Kidney epithelial cell (primary cell): ENCODE data around the gene RAPGEF1. TPM values are rescaled to one million over a fixed set of nuclear protein-coding genes. Genes with fewer than 3 reads are reported as not detected.

ENCODE experiments used
- DNase-seq: peaks from one replicate; pipeline ENCODE4 v3.0.0-alpha.2; 2010; ENCODE audit warnings: low read depth
- H3K27me3 ChIP-seq: 2 replicates; pipeline ENCODE4 v1.6.0; 2011; ENCODE audit warnings: low read length; ENCODE audit not compliant: control insufficient read depth, insufficient read depth
- H3K36me3 ChIP-seq: 2 replicates; pipeline ENCODE4 v1.5.1; 2011; ENCODE audit warnings: low read length; ENCODE audit not compliant: control insufficient read depth, insufficient read depth
- H3K4me3 ChIP-seq: 2 replicates; pipeline ENCODE4 v1.5.1; 2011; ENCODE audit warnings: low read depth, mild to moderate bottlenecking, control low read depth, low read length
- total RNA-seq: library from RNA; depleted of rRNA; stranded (reverse); fragments of >200 nt; gene quantifications from 2 replicates; pipeline ENCODE4 v1.2.3, GENCODE V29; 2015
- TF ChIP-seq, protein P1 (sequence below): IDR thresholded peaks from 2 replicates; pipeline ENCODE4 v1.5.1; 2011; ENCODE audit warnings: mild to moderate bottlenecking, moderate library complexity, low read length, control low read depth, inconsistent platforms; ENCODE audit not compliant: insufficient read depth, poor library complexity, severe bottlenecking

RAPGEF1 gene
- total RNA-seq, 1 donor from 2014 or later, result 43.5 TPM

DNA sequence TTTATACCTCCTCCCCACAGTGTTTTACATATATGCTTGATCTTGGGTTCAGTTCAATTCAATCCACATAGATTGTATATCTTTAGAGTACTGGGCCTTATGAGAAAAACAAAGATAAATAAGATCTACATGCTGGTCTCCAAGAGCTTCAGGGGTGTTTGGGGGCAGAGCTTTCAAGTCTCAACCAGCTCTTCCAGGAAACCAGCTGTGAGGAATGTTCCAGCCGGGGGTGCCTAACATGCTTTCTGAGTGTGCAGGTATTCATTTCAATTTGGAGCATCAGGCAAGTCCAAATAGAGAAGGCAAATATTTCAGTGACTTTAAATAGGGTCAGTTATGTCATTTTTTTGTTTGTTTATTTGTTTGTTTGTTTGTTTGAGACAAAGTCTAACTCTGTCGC is 5.7 kb upstream of the RAPGEF1 start:
- Histone ChIP-seq H3K4me3 (no peak overlapping the region), H3K27me3 (no peaks in the 10 kb centered on the region), H3K36me3 (no peaks in the 10 kb centered on the region)
- TF ChIP-seq, protein P1, sequence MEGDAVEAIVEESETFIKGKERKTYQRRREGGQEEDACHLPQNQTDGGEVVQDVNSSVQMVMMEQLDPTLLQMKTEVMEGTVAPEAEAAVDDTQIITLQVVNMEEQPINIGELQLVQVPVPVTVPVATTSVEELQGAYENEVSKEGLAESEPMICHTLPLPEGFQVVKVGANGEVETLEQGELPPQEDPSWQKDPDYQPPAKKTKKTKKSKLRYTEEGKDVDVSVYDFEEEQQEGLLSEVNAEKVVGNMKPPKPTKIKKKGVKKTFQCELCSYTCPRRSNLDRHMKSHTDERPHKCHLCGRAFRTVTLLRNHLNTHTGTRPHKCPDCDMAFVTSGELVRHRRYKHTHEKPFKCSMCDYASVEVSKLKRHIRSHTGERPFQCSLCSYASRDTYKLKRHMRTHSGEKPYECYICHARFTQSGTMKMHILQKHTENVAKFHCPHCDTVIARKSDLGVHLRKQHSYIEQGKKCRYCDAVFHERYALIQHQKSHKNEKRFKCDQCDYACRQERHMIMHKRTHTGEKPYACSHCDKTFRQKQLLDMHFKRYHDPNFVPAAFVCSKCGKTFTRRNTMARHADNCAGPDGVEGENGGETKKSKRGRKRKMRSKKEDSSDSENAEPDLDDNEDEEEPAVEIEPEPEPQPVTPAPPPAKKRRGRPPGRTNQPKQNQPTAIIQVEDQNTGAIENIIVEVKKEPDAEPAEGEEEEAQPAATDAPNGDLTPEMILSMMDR, result no peak
- DNase-seq, result no peak

DNA sequence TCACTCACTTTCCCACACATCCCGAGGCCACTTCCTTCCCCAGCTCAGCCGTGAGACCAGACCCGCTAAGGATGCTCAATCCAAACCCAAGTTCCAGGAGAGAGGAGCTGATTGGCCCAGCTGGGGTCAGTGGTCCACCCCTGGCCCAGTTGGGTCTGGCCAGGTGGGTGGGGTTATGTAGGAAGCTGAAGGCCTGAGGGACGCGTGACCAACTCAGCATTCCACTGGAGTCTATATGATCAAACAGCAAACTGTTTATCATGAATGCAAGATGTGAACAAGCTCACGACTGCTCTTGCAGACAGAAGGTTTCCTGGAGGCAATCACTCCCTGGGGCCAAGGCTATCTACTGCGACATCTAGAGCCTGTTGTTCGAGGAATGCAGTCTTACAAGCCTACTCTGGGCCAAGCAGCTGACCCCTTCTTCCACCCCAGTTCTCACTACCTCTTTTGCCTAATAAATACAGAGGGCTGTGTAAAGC is 4.9 kb upstream of the RAPGEF1 start:
- no peak for DNase-seq
- no peak overlapping the region for H3K4me3 ChIP-seq
- H3K27me3 ChIP-seq, result no peaks in the 10 kb centered on the region
- no peaks in the 10 kb centered on the region for H3K36me3 ChIP-seq
- TF ChIP-seq, protein P1, result no peak

DNA sequence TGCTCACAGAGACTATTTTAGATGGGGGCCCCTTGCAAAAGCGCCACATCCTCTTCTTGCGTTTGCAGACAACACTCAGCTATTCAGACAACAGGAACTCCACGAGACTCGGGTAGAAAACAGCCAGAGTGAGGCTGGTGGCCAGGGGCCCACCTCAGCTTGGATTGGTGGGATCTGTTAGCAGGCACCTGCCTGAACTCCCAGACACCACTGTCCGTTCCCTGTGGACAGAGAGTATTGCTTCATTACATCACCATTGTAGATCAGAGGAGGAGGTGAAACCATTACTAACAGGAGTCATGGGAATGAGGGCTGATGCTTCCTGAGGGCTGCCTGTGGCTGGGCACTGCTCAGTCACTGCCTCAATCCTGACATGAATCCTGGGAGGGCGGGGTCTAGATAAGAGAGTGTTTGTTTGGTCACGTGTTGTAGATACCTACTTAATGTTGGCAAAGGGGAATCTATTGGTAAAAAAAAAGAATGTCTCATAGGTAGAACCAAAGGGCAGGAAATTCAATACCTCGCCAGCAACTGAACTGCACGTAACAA is 4.4 kb upstream of the RAPGEF1 start:
- Histone ChIP-seq H3K27me3 (no peaks in the 10 kb centered on the region), H3K36me3 (no peaks in the 10 kb centered on the region), H3K4me3 (no peak overlapping the region)
- no peak for DNase-seq
- TF ChIP-seq, protein P1, result no peak

DNA sequence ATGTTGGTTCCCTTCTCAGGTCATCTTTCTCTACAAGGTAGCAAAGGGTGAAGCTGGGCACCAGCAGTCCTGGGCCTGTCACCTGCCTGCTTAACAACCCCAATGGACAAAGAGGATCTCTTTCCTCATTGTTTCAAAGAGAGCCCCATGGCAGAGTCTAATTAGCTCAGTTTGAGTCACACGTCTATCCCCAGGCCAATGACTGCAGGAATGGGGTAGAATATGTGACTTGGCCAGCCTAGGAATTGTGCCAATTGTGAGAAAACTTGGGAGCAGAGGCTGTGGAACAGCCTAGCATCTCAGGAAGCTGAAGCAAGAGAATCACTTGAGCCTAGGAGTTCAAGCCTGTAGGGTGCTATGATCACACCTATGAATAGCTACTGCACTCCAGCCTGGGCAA is 3.6 kb upstream of the RAPGEF1 start:
- Histone ChIP-seq H3K36me3 (no peaks in the 10 kb centered on the region), H3K4me3 (no peak overlapping the region), H3K27me3 (no peaks in the 10 kb centered on the region)
- TF ChIP-seq, protein P1, result no peak
- DNase-seq, result no peak

DNA sequence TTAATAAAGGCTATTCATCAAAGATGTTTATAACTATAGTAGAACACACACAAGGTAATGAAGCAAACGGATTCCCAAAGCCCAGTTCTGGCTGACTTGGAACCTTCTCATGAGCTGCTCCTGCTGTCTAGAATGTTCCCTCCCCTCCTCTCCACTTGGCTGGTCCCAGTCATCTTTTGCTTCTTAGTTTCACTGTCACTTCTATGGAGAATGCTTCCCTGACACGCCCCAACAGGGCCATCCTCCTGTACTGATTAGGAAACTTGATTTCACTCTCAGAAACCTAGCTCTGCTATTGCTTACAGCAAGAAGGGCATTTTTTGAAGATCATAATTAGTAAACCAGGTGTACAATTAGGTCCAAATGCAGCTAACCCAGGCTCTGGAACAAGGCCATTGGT is 3.2 kb upstream of the RAPGEF1 start:
- DNase-seq, result no peak

More for the DNA sequence above, 3.2 kb upstream of the RAPGEF1 start:
- TF ChIP-seq, protein P1, result no peak
- Histone ChIP-seq H3K4me3 (no peak overlapping the region), H3K36me3 (no peaks in the 10 kb centered on the region), H3K27me3 (no peaks in the 10 kb centered on the region)
